NCI-H345 treated with DMSO at 0.1 percent for 48 hours (cell line): ENCODE data around the gene GPX3.

Source experiments
- DNase-seq: peaks from one replicate; lab custom pipeline; 2025; ENCODE audit not compliant: unreplicated experiment; lab: John Stamatoyannopoulos, UW

Gene GPX3

GRCh38 chr5:151012862-151013261 lies 7.5 kb upstream of the GPX3 start:
- DNase-seq: no peak

GRCh38 chr5:151014680-151015343 lies 5.6 kb upstream of the GPX3 start:
- no peak for DNase-seq

GRCh38 chr5:151015974-151016587 lies 4.3 kb upstream of the GPX3 start:
- no peak for DNase-seq

GRCh38 chr5:151016700-151017099 lies 3.7 kb upstream of the GPX3 start:
- DNase-seq: no peak

- no peak for DNase-seq
Measured at GRCh38 chr5:151017897-151018296, 2.5 kb upstream of the GPX3 start.

GRCh38 chr5:151018846-151019245 lies 1.5 kb upstream of the GPX3 start:
- DNase-seq: no peak

- DNase-seq: no peak
Measured at GRCh38 chr5:151019331-151019730, 1.1 kb upstream of the GPX3 start.

- no peak for DNase-seq
Measured at GRCh38 chr5:151021746-151022145, 1.4 kb downstream of the GPX3 start.

GRCh38 chr5:151022511-151023018 lies 2.2 kb downstream of the GPX3 start:
- DNase-seq: no peak

GRCh38 chr5:151023047-151023615 lies 2.7 kb downstream of the GPX3 start:
- no peak for DNase-seq

- no peak for DNase-seq
Measured at GRCh38 chr5:151023651-151024050, 3.3 kb downstream of the GPX3 start.

GRCh38 chr5:151024440-151025249 lies 4.3 kb downstream of the GPX3 start:
- DNase-seq: no peak

- DNase-seq: no peak
Measured at GRCh38 chr5:151025250-151025606, 4.8 kb downstream of the GPX3 start.

- no peak for DNase-seq
Measured at GRCh38 chr5:151026088-151026487, 5.7 kb downstream of the GPX3 start.

GRCh38 chr5:151026679-151027078 lies 6.3 kb downstream of the GPX3 start:
- DNase-seq: no peak

- DNase-seq: no peak
Measured at GRCh38 chr5:151027961-151028479, 7.6 kb downstream of the GPX3 start.

- no peak for DNase-seq
Measured at GRCh38 chr5:151028717-151029116, 8.3 kb downstream of the GPX3 start.

- no peak for DNase-seq
Measured at GRCh38 chr5:151029179-151030055, 9.0 kb downstream of the GPX3 start.

- DNase-seq: no peak
Measured at GRCh38 chr5:151030056-151030336, 9.6 kb downstream of the GPX3 start.

GRCh38 chr5:151030379-151030778 lies 10.0 kb downstream of the GPX3 start:
- DNase-seq: no peak

- no peak for DNase-seq
Measured at GRCh38 chr5:151031554-151031953, 11.2 kb downstream of the GPX3 start.
